Ascending aorta (tissue), 2 donors: ENCODE results near the gene STON1. TPM values are rescaled to one million over a fixed set of nuclear protein-coding genes. Genes with fewer than 3 reads are reported as not detected.
"Not testable (repeated sequence)": the region's sequence is repeated elsewhere in the genome, so short reads cannot be mapped to it uniquely, and the experiment has no call there.

Experiments
- DNase-seq, 2 donors: peaks; one replicate each; pipeline ENCODE4 v3.0.0-alpha.2; 2019; ENCODE audit warnings: low spot score in 2 of 2
- H3K27ac ChIP-seq, 2 donors: fragments of 200-600 bp; sonication (generic); one replicate each; pipeline ENCODE4 v1.5.1; 2016 to 2017; ENCODE audit warnings: mild to moderate bottlenecking in 1 of 2
- H3K27me3 ChIP-seq: fragments of 200-600 bp; sonication (generic); one replicate; pipeline ENCODE4 v1.5.1; 2017
- H3K36me3 ChIP-seq, 2 donors: fragments of 200-600 bp; sonication (generic); one replicate each; pipeline ENCODE4 v1.5.1; 2016
- H3K4me1 ChIP-seq, 2 donors: fragments of 200-600 bp; sonication (generic); one replicate each; pipeline ENCODE4 v1.5.1; 2016 to 2017; ENCODE audit warnings: mild to moderate bottlenecking in 1 of 2
- H3K4me3 ChIP-seq, 2 donors: fragments of 200-600 bp; sonication (generic); one replicate each; pipeline ENCODE4 v1.5.1; 2016 to 2017; ENCODE audit warnings: mild to moderate bottlenecking in 1 of 2
- H3K9me3 ChIP-seq, 2 donors: fragments of 200-600 bp; sonication (generic); one replicate each; pipeline ENCODE4 v1.5.1; 2016
- intact Hi-C: fragments of 100-400 bp; cut with DNase I; formaldehyde crosslinking; loops from one replicate; pipeline ENCODE4 v1.15.1; 2023
- total RNA-seq: library from RNA; depleted of rRNA; stranded (reverse); fragments of >200 nt; gene quantifications from one replicate; pipeline ENCODE4 v1.1.0, GENCODE V29; 2016
- TF ChIP-seq, protein P1 (sequence below), 3 experiments: fragments of 200-600 bp in 2 of 3; fragments of 450-650 bp in 1 of 3; sonication (generic) in 2 of 3; IDR thresholded peaks; one replicate each; pipeline ENCODE4 v1.5.1; 2016 to 2019; ENCODE audit warnings: antibody characterized with exemption in 3 of 3, mild to moderate bottlenecking in 1 of 3, moderate library complexity in 1 of 3

Gene STON1
- total RNA-seq, 1 donor from 2014 or later: 23.4 TPM

DNA sequence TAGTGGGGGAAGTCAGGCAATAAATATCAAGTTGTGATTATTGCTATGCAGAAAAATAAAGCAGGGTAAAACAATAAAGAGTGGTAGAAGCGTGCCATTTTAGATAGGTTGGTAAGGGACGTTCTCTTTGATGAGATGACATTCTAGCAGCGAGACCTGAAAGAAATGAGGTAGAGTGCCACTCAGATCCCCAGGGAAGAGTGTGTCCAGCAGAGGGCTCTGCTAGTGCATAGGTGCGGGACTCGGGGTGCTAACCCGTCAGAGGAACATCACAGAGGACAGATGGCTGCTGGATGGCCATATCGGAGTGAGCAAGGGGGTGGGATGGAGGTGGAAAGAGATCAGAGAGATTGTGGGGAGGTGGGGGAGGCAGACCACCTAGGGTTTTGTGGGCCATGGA, 71.4 kb downstream of the STON1 start:
- intact Hi-C loops: loop anchor here (10.0 kb wide), 1 partner anchor 1803 kb away; no protein-coding TSS in a partner anchor

DNA sequence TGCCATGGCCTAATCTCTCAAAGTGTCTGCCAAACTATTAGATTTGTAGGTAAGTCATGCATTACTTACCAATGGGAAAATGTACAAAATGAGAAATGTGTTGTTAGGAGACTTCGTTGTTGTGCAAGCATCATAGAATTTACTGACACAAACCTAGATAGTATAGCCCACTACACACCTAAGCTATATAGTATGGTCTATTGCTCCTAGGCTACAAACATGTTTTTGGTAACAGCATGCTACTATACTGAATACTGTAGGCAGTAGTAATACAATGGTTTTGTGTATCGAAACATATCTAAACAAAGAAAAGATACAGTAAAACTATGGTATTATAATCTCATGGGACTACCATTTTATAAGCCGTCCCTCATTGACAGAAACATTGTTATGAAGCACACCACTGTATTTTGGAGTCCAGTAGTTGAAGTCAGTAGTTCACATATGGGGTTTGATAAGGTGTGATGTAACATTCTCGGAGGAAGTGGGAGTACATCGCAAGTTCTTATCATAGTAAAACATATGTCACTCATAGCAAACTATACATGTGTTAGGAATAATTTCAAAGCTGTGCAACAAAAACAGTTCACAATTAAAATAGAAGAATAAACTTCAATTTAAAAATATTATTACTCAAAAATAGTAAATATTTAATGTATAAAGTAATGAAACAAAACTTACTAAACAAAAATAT, 75.7 kb downstream of the STON1 start:
- DNase-seq: no peak
- H3K27ac ChIP-seq: no peak overlapping the region
- intact Hi-C loops: loop anchor here (10.0 kb wide), 1 partner anchor 1799 kb away; no protein-coding TSS in a partner anchor
- no peaks in the 10 kb centered on the region for H3K4me1 ChIP-seq
- no peaks in the 10 kb centered on the region for H3K36me3 ChIP-seq
- H3K9me3 ChIP-seq: no peaks in the 10 kb centered on the region
- no peak overlapping the region for H3K4me3 ChIP-seq
- no peaks in the 10 kb centered on the region for H3K27me3 ChIP-seq
- TF ChIP-seq, protein P1, sequence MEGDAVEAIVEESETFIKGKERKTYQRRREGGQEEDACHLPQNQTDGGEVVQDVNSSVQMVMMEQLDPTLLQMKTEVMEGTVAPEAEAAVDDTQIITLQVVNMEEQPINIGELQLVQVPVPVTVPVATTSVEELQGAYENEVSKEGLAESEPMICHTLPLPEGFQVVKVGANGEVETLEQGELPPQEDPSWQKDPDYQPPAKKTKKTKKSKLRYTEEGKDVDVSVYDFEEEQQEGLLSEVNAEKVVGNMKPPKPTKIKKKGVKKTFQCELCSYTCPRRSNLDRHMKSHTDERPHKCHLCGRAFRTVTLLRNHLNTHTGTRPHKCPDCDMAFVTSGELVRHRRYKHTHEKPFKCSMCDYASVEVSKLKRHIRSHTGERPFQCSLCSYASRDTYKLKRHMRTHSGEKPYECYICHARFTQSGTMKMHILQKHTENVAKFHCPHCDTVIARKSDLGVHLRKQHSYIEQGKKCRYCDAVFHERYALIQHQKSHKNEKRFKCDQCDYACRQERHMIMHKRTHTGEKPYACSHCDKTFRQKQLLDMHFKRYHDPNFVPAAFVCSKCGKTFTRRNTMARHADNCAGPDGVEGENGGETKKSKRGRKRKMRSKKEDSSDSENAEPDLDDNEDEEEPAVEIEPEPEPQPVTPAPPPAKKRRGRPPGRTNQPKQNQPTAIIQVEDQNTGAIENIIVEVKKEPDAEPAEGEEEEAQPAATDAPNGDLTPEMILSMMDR (IDR thresholded peaks at IDR 0.05): no peak

More for the DNA sequence above, 71.4 kb downstream of the STON1 start:
- H3K36me3 ChIP-seq: peaks cover 8 to 14% of the 10 kb centered on the region in 2 donors
- H3K4me3 ChIP-seq: no peak overlapping the region
- H3K27ac ChIP-seq: no peak overlapping the region
- H3K9me3 ChIP-seq: no peaks in the 10 kb centered on the region
- DNase-seq: no peak
- TF ChIP-seq, protein P1 (IDR thresholded peaks at IDR 0.05): no peak
- H3K27me3 ChIP-seq: no peaks in the 10 kb centered on the region
- H3K4me1 ChIP-seq: no peaks in the 10 kb centered on the region

DNA sequence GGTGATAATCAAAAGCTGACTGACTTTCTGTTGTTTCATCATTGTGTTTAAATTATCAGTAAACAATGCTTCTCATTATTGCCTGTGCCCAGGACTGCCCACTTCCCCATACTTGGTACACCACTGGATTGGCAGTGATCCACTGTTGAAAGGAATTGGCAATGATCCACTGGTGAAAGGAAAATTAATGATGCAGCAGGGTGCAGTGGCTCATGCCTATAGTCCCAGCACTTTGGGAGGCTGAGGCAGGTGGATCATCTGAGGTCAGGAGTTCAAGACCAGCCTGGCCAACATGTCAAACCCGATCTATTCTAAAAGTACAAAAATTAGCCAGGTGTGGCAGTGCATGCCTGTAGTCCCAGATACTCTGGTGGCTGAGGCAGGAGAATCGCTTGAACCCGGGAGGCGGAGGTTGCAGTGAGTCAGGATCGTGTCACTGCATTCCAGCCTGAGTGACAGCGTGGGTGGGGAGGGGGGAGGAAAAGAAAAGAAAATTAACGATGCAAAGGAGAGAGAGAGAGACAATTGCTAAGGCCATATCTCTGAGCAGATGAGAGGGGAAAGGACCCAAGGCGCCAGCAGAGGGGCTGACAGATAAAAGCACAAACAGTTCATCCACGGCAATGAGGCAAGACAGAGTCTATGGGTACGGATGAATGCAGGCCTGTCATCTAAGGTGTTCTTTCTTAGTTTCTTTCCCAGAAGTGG, 77.5 kb downstream of the STON1 start:
- intact Hi-C loops: loop anchor here (10.0 kb wide), 1 partner anchor 1797 kb away; no protein-coding TSS in a partner anchor
- Histone ChIP-seq H3K4me1 (no peaks in the 10 kb centered on the region), H3K4me3 (no peak overlapping the region), H3K27ac (no peak overlapping the region), H3K36me3 (no peaks in the 10 kb centered on the region), H3K9me3 (no peaks in the 10 kb centered on the region), H3K27me3 (no peaks in the 10 kb centered on the region)
- no peak for DNase-seq
- TF ChIP-seq, protein P1 (IDR thresholded peaks at IDR 0.05): no peak

DNA sequence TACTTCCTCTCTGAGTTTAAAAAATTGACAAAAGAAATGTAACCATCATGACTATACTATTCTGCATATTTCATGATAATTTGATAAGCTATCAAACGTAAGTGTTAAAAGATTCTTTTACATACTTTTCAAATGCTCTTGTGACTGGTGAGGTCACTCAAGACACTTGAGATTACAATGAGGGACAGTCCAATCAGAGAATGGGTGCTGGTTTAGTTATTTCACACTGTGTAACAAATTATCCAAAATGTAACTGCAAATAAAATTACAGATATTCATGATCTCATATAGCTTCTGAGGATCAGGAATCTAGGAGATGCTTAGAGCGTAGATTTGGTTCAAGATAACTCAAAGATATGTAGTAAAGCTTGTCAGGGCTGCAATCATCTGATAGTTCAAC, 83.3 kb downstream of the STON1 start:
- Histone ChIP-seq H3K4me1 (no peaks in the 10 kb centered on the region), H3K9me3 (no peaks in the 10 kb centered on the region), H3K27me3 (no peaks in the 10 kb centered on the region), H3K27ac (no peak overlapping the region), H3K4me3 (no peak overlapping the region), H3K36me3 (no peaks in the 10 kb centered on the region)
- TF ChIP-seq, protein P1 (IDR thresholded peaks at IDR 0.05): no peak
- intact Hi-C loops: no loop called here
- DNase-seq: no peak

DNA sequence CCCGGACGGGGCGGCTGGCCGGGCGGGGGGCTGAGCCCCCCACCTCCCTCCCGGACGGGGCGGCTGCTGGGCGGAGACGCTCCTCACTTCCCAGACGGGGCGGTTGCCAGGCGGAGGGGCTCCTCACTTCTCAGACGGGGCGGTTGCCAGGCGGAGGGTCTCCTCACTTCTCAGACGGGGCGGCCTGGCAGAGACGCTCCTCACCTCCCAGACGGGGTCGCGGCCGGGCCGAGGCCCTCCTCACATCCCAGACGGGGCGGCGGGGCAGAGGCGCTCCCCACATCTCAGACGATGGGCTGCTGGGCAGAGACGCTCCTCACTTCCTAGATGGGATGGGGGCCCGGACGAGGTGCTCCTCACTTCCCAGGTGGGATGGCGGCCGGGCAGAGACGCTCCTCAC, 84.6 kb downstream of the STON1 start:
- H3K27me3 ChIP-seq, H3K36me3 ChIP-seq, H3K27ac ChIP-seq, H3K9me3 ChIP-seq, intact Hi-C loops, H3K4me3 ChIP-seq, DNase-seq, H3K4me1 ChIP-seq: not testable (repeated sequence)

DNA sequence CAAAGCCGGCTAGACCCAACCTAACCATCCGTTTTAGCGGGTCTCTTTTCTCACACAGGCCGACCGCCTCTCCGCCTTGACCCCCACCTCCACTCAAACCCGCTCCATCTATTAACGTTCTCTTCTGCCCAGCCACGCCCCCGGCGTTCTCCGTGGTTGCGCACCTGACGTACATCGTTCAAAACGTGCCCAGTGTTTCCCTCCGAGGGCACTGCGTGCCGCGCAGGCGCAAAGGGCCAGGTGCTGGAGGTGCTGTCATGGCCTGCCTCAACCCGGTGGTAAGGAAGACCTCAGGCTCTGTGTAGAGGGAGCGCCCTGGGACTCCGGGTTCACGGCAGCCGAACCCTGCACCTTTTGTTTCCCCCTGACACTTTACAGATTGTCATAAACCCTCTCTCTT, 87.7 kb downstream of the STON1 start, which contains the start of gene GTF2A1L:
Gene GTF2A1L (plus strand): TSS at position 239 of the 400 bp plus-strand sequence. CDS start 19 bp downstream, at position 258.
- DNase-seq: no peak
- Histone ChIP-seq H3K36me3 (no peaks in the 10 kb centered on the region), H3K4me1 (no peaks in the 10 kb centered on the region), H3K9me3 (no peaks in the 10 kb centered on the region), H3K4me3 (no peak within 1 kb of the TSS), H3K27me3 (no peaks in the 10 kb centered on the region), H3K27ac (no peak within 1 kb of the TSS)
- TF ChIP-seq, protein P1 (IDR thresholded peaks at IDR 0.05): no peak
- intact Hi-C loops: no loop called here
